ENCODE data around the gene MSLN.

The MSLN gene

GRCh38 chr16:728131-728889 is 32.2 kb upstream of the MSLN start:
- TF ChIP-seq CTCF (IDR thresholded peaks at IDR 0.05; ENCODE audit: insufficient read depth, low read depth, low read length, missing control alignments), result no peak

GRCh38 chr16:728890-729744 is 31.4 kb upstream of the MSLN start:
- peak; percentile 22 for DNase-seq (ENCODE audit: low read depth)
- peak overlapping the region; percentile 78 for H3K4me3 ChIP-seq (ENCODE audit: low read depth, low read length)
- TF ChIP-seq CTCF (IDR thresholded peaks at IDR 0.05; ENCODE audit: insufficient read depth, low read depth, low read length, missing control alignments), result no peak

More at GRCh38 chr16:728131-728889, 32.2 kb upstream of the MSLN start:
- peak; percentile 93 for DNase-seq (ENCODE audit: low read depth)
- H3K4me3 ChIP-seq (ENCODE audit: low read depth, low read length), result peak overlapping the region; percentile 78

- TF ChIP-seq CTCF (IDR thresholded peaks at IDR 0.05; ENCODE audit: insufficient read depth, low read depth, low read length, missing control alignments), result no peak
- no peak for DNase-seq (ENCODE audit: low read depth)
- H3K4me3 ChIP-seq (ENCODE audit: low read depth, low read length), result no peak overlapping the region
These were observed 30.5 kb upstream of the MSLN start for GRCh38 chr16:729768-730665.

- H3K4me3 ChIP-seq (ENCODE audit: low read depth, low read length), result no peak overlapping the region
- no peak for TF ChIP-seq CTCF (IDR thresholded peaks at IDR 0.05; ENCODE audit: insufficient read depth, low read depth, low read length, missing control alignments)
- DNase-seq (ENCODE audit: low read depth), result peak; percentile 9
These were observed 29.6 kb upstream of the MSLN start for GRCh38 chr16:730666-731509.

GRCh38 chr16:732332-732731 is 28.2 kb upstream of the MSLN start:
- no peak overlapping the region for H3K4me3 ChIP-seq (ENCODE audit: low read depth, low read length)
- no peak for TF ChIP-seq CTCF (IDR thresholded peaks at IDR 0.05; ENCODE audit: insufficient read depth, low read depth, low read length, missing control alignments)
- DNase-seq (ENCODE audit: low read depth), result no peak

GRCh38 chr16:732936-733335 is 27.6 kb upstream of the MSLN start:
- DNase-seq (ENCODE audit: low read depth), result no peak
- H3K4me3 ChIP-seq (ENCODE audit: low read depth, low read length), result no peak overlapping the region
- no peak for TF ChIP-seq CTCF (IDR thresholded peaks at IDR 0.05; ENCODE audit: insufficient read depth, low read depth, low read length, missing control alignments)

Data from GM12865 (cell line).